Activated CD4-positive, CD25-positive, alpha-beta regulatory T cell treated with anti-CD3 and anti-CD28 coated beads, Interleukin-2, amount 50 U/mL, for 72 hours (primary cell): Measurements from ENCODE around the gene SLA2.
"Not testable (repeated sequence)": the region's sequence is repeated elsewhere in the genome, so short reads cannot be mapped to it uniquely, and the experiment has no call there.

Source experiments
- DNase-seq: peaks from one replicate; pipeline ENCODE4 v3.0.0; 2021

SLA2 gene

GRCh38 chr20:36572701-36573102 is 73.3 kb downstream of the SLA2 start:
- peak; percentile 68 for DNase-seq

- DNase-seq, result no peak
Observed at GRCh38 chr20:36571564-36572504, 74.2 kb downstream of the SLA2 start.

GRCh38 chr20:36569847-36570429 is 76.1 kb downstream of the SLA2 start:
- no peak for DNase-seq

GRCh38 chr20:36565520-36565919 is 80.5 kb downstream of the SLA2 start:
- DNase-seq, result no peak

- DNase-seq, result not testable (repeated sequence)
Observed at GRCh38 chr20:36564726-36565121, 81.3 kb downstream of the SLA2 start.

- not testable (repeated sequence) for DNase-seq
Observed at GRCh38 chr20:36564078-36564725, 81.8 kb downstream of the SLA2 start.

- DNase-seq, result no peak
Observed at GRCh38 chr20:36563374-36563773, 82.6 kb downstream of the SLA2 start.

- DNase-seq, result no peak
Observed at GRCh38 chr20:36562724-36563123, 83.3 kb downstream of the SLA2 start.
